Breast epithelium (tissue), 4 donors: ENCODE data around the gene STEAP3. TPM values are rescaled to one million over a fixed set of nuclear protein-coding genes. Genes with fewer than 3 reads are reported as not detected.

Source experiments
- DNase-seq, 2 donors: peaks; one replicate each; pipeline ENCODE4 v3.0.0-alpha.2; 2019; ENCODE audit warnings: low spot score in 2 of 2
- H3K27ac ChIP-seq, 2 donors: fragments of 200-600 bp; sonication (generic) in 1 of 2; one replicate each; pipeline ENCODE4 v1.5.1; 2016 to 2019; ENCODE audit warnings: mild to moderate bottlenecking in 1 of 2
- H3K27me3 ChIP-seq, 2 donors: fragments of 200-600 bp; sonication (generic) in 1 of 2; one replicate each; pipeline versions ENCODE4 v1.5.1 to v1.6.0; 2017 to 2019; ENCODE audit warnings: control low read depth in 1 of 2, mild to moderate bottlenecking in 1 of 2
- H3K36me3 ChIP-seq: fragments of 200-600 bp; one replicate; pipeline ENCODE4 v1.5.1; 2019
- H3K4me1 ChIP-seq, 2 donors: fragments of 200-600 bp; sonication (generic); one replicate each; pipeline ENCODE4 v1.5.1; 2016 to 2019; ENCODE audit warnings: control low read depth in 1 of 2
- H3K4me3 ChIP-seq, 3 donors: fragments of 200-600 bp; sonication (generic); 1 replicate in 2 of 3; 2 replicates in 1 of 3; pipeline ENCODE4 v1.5.1; 2016 to 2019; ENCODE audit warnings: mild to moderate bottlenecking in 3 of 3, moderate library complexity in 2 of 3
- H3K9me3 ChIP-seq, 2 donors: fragments of 200-600 bp; sonication (generic) in 1 of 2; one replicate each; pipeline ENCODE4 v1.5.1; 2016 to 2019; ENCODE audit warnings: control low read depth in 1 of 2
- POLR2A ChIP-seq: fragments of 450-650 bp; IDR thresholded peaks from one replicate; pipeline ENCODE4 v1.6.1; 2016; ENCODE audit warnings: antibody characterized with exemption, mild to moderate bottlenecking, moderate library complexity
- POLR2AphosphoS5 ChIP-seq, 3 donors: sonication (generic); formaldehyde crosslinking; IDR thresholded peaks; one replicate each; pipeline ENCODE4 v1.6.1; 2017; ENCODE audit warnings: antibody characterized with exemption in 3 of 3
- intact Hi-C: fragments of 100-400 bp; cut with DNase I; formaldehyde crosslinking; loops from one replicate; pipeline ENCODE4 v1.15.1; 2023; ENCODE audit warnings: low total_unique reads
- total RNA-seq, 3 donors: library from RNA; depleted of rRNA; stranded (reverse); fragments of >200 nt; gene quantifications; one replicate each; pipeline ENCODE4 v1.1.0, GENCODE V29; 2016
- TF ChIP-seq, protein P1 (sequence below), 3 donors: fragments of 450-650 bp; IDR thresholded peaks; one replicate each; pipeline ENCODE4 v1.5.1; 2016 to 2017; ENCODE audit warnings: antibody characterized with exemption in 3 of 3, mild to moderate bottlenecking in 3 of 3, moderate library complexity in 3 of 3

STEAP3 gene
- total RNA-seq, 3 donors from 2014 or later = 11.2 to 52.2 (median 49.8) TPM

DNA sequence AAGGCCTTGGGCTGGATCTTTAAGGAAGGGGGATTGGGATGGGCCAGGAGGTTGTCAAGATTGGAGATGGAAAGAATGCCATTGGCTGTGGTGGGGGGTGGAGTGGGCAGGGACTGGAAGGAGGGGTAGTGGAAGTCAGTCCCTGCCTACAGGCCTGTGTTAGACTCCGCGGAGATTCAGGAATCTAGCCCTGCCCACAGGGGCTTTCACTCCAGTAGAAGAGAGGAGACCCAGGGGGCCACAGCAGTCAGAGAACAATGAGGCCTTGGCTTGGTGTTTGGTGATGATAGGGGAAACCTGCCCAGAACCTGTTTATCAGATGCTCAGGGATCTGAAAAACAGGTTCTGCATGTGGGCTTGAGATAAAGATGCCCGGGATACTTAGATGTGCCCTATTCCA lies 6.1 kb downstream of the STEAP3 start:
- H3K4me1 ChIP-seq = peaks cover 0 to 5% of the 10 kb centered on the region in 2 donors
- DNase-seq = no peak
- no peaks in the 10 kb centered on the region for H3K36me3 ChIP-seq
- no peak overlapping the region for H3K27ac ChIP-seq
- no peaks in the 10 kb centered on the region for H3K27me3 ChIP-seq
- no peak overlapping the region for H3K4me3 ChIP-seq
- intact Hi-C loops = loop anchor here (1.0 to 10.0 kb wide), 2 partner anchors 9 to 935 kb away; no protein-coding TSS in a partner anchor
- TF ChIP-seq POLR2A (no peak), POLR2AphosphoS5 (IDR thresholded peaks at IDR 0.05) (no peak)
- TF ChIP-seq, protein P1, sequence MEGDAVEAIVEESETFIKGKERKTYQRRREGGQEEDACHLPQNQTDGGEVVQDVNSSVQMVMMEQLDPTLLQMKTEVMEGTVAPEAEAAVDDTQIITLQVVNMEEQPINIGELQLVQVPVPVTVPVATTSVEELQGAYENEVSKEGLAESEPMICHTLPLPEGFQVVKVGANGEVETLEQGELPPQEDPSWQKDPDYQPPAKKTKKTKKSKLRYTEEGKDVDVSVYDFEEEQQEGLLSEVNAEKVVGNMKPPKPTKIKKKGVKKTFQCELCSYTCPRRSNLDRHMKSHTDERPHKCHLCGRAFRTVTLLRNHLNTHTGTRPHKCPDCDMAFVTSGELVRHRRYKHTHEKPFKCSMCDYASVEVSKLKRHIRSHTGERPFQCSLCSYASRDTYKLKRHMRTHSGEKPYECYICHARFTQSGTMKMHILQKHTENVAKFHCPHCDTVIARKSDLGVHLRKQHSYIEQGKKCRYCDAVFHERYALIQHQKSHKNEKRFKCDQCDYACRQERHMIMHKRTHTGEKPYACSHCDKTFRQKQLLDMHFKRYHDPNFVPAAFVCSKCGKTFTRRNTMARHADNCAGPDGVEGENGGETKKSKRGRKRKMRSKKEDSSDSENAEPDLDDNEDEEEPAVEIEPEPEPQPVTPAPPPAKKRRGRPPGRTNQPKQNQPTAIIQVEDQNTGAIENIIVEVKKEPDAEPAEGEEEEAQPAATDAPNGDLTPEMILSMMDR (IDR thresholded peaks at IDR 0.05) = no peak
- H3K9me3 ChIP-seq = no peaks in the 10 kb centered on the region

DNA sequence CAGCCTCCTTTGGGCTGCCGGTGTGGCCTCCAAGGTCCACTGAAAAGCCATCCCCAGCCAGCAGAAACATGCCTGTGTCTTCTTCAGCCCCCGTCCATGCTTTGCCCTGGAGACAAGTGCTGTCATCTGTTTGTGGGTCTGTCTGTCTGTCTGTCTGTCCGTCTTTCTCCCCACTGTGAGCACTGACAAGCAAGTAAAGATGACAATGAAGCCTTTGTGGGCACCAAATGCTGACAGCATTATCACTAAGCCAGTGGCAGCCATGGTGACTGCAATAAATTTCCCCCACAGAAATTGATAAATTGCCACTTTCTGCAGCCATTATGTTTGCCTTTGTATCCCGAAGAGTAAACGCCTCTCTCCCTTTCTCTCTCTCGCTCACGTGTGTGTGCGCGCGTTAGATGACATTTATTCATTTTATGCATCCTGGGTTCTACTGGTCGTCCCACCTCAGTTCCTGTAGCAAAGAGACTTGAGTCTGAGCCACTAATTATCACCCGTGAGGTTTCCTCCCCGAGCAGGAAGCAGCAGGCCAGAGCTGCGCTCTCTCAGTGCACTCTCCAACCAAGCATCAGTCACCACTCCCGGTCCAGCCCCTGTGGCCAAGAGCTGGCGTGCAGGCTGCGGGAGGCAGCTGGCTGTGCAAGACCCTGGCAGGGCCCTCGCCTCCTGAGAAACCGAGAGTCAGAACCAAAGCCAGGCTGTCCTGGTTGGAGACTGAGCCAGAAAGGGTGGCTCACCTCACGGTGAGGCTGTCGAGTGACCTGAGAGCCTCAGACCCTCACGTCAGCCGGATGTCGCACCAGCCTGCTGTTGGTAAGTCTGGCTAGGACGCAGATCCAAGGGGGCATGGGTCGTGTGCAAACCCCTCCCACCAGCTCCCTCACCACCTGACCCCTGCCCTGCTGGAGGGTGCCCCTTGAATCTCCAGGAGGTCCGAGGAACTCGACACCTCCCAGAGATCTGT lies 6.9 kb downstream of the STEAP3 start:
- H3K36me3 ChIP-seq = no peaks in the 10 kb centered on the region
- H3K4me1 ChIP-seq = no peaks in the 10 kb centered on the region
- TF ChIP-seq, protein P1 (IDR thresholded peaks at IDR 0.05) = no peak
- no peaks in the 10 kb centered on the region for H3K9me3 ChIP-seq
- no peak for DNase-seq
- no peak overlapping the region for H3K27ac ChIP-seq
- intact Hi-C loops = loop anchor here (1.0 kb wide), 1 partner anchor 10 kb away; no protein-coding TSS in a partner anchor
- no peaks in the 10 kb centered on the region for H3K27me3 ChIP-seq
- no peak overlapping the region for H3K4me3 ChIP-seq

DNA sequence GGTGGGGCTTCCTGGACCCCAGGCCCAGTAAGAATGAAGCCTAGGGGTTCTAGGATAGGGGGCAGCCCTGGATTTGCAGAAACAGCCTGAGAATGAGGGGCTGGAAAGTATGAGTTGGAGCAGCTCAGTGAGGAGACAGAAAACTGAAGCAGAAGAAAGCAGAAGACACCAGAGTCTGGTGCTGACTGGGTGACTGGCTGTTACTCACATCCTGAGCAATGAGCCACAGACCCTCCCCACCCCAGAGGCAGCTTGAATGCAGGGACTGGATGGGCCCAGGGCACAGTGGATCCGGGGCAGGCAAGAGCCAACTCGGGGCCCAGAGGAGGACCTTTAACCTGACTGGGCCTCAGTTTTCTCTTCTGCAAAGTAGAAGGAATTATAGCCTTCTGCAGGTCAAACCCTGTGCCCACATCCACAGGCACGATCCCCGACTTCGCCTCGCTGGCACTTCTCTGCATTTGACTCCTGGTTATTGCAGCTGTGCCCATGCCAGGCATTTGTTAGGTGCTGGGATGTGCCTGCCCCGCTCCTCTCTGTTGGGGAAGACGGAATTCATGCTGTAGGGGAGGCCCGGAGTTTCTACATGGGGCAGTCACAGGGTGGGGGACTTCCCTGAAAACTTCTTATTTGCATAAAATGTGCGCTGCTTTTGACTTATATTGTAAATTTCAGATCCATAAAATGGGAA lies 8.5 kb downstream of the STEAP3 start:
- Histone ChIP-seq H3K36me3 (no peaks in the 10 kb centered on the region), H3K27ac (no peak overlapping the region), H3K9me3 (no peaks in the 10 kb centered on the region), H3K4me3 (no peak overlapping the region), H3K4me1 (no peaks in the 10 kb centered on the region), H3K27me3 (no peaks in the 10 kb centered on the region)
- no peak for DNase-seq
- intact Hi-C loops = no loop called here
- TF ChIP-seq POLR2AphosphoS5 (IDR thresholded peaks at IDR 0.05) = no peak
- TF ChIP-seq POLR2A = no peak
- TF ChIP-seq, protein P1 (IDR thresholded peaks at IDR 0.05) = no peak

DNA sequence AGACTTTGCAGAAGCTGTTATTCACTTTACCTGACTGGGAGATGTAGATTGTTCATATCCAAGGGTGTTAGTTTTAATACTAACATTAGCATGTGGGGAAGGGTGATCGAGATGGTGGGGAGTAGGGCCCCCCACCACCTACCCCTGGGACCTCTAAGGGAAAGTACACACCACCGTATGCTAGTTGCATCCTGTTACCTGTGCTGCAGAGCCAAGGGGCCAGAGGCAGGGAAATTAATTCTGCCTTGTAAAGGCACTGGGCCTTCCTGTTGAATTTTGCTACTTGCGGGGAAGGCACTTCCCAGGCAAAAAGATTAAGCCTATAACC lies 9.0 kb downstream of the STEAP3 start:
- TF ChIP-seq, protein P1 (IDR thresholded peaks at IDR 0.05) = no peak
- TF ChIP-seq POLR2A (no peak), POLR2AphosphoS5 (IDR thresholded peaks at IDR 0.05) (no peak)
- Histone ChIP-seq H3K36me3 (no peaks in the 10 kb centered on the region), H3K27me3 (no peaks in the 10 kb centered on the region), H3K4me3 (no peak overlapping the region), H3K9me3 (no peaks in the 10 kb centered on the region), H3K4me1 (no peaks in the 10 kb centered on the region), H3K27ac (no peak overlapping the region)
- intact Hi-C loops = no loop called here
- no peak for DNase-seq
